HTERT RPE-1 (cell line): ENCODE results near the gene OBSCN.
"Not testable (repeated sequence)": the region's sequence is repeated elsewhere in the genome, so short reads cannot be mapped to it uniquely, and the experiment has no call there.

Experiments
- in situ Hi-C: fragments of 300-500 bp; cut with MboI; formaldehyde crosslinking; loops from 4 replicates; pipeline ENCODE4 v1.14.3; 2020; ENCODE audit warnings: low sequenced_read_pairs

Gene OBSCN

DNA sequence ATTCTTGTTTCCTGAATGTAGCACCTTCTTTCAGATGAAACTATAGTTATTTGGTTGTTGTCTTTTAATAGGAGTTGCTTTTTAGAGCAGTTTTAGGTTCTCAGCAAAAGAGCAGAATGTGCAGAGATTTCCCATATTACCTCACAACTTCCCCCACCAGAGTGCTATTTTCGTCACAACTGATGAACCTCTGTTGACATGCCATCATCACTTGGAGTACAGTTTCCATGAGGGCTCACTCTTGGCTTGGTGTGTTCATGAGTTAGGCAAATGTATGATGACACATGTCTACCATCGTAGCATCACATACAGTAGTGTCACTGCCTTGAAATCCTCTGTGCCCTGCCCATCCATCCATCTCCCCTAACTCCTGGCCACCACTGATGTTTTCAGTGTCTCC is 38.5 kb upstream of the OBSCN start:
- in situ Hi-C loops = no loop called here

DNA sequence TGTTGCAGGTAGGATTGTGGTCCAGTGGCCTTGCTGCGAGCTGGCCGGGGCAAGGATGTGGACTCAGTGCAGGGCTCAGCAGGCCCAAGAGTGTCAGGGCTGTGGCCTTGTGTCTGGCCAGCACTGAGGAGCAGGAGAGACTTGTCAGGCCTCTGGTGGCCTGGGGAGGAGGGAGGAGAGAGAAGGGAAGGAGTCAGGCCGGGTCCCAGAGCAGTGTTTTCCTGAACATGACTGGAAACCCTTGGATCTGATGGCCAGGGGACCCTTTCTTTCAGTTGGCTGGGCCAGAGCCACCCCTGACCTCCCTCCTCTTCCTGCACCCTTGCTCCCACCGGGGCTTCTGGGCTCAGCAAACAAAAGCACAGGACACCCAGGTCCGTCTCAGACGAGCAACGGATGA is 37.2 kb upstream of the OBSCN start:
- in situ Hi-C loops = no loop called here

- in situ Hi-C loops = no loop called here
Measured at GRCh38 chr1:228171221-228171891, 36.5 kb upstream of the OBSCN start.

GRCh38 chr1:228172591-228173527 is 35.0 kb upstream of the OBSCN start:
- in situ Hi-C loops = no loop called here

- in situ Hi-C loops = not testable (repeated sequence)
Measured at GRCh38 chr1:228173528-228174481, 34.0 kb upstream of the OBSCN start.

- in situ Hi-C loops = no loop called here
Measured at GRCh38 chr1:228174482-228175315, 33.1 kb upstream of the OBSCN start.

DNA sequence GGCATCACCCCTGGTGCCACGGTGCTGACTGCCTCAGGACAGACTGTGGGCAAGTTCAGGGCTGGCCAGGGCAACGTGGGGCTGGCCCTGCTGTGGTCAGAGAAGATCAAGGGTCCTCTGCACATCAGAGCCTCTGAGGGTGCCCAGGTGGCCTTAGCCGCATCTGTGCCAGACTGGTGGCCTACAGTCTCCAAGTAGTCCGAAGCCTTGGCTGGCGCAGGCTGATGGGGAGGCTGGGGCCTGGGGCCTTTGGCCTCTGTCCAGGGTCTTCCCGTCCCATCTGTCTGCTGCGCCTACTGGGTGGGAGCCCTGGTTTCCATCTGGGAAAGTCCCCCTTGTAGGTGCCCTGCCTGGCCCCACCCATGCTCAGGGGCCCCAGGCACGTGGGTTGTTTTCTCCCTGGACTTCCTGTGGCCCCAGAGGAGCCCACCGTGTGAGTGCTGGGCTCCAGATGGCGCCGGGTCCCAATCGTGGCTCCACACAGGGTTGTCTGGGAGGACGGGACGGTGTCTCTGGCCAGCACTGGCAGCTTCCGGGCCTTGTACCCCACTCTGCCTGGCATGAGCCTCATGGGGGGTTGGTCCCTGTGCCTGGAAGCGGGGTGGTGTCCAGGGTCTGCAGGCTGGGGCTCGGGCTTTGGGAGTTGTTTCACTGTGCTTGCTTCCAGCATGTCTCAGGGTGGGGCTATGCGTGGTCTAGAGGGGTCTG is 32.4 kb upstream of the OBSCN start:
- in situ Hi-C loops = no loop called here

- in situ Hi-C loops = no loop called here
Measured at GRCh38 chr1:228176024-228176395, 31.8 kb upstream of the OBSCN start.

DNA sequence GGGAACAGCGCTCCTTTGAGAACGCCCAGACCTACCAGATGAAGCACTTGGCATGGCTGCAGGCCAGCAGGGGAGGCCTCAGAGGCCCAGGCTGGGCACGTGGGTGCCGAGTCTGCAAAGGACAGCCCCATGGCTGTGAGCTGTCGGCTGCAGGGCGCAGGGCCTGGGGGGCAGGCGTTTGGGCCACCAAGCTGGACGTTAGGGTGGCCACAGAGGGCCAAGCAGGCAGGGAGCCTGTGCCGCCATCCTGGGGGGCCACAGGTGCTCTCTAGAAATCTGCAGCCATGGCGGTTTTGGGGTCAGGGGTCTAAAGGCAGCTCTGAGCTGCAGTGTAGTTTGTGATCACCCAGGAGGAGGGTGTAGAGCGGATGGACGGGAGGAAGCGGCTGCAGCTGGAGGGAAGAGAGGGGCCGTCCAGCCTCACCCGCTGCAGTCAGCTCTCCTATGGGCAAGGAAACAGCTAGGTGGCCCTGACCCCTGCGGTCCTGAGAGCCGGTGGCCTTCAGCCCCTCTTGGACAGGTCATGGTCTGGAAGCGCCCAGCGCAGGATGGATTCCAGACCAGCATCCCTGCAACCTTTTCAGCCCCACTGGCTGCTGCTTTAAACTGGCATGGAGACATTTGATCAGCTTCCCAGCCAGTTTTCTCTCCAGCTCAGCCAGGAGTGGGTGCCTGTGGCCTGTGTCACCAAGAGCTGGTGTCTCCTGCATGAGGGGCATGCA is 31.2 kb upstream of the OBSCN start:
- in situ Hi-C loops = no loop called here

GRCh38 chr1:228177183-228177475 is 30.7 kb upstream of the OBSCN start:
- in situ Hi-C loops = no loop called here

GRCh38 chr1:228177721-228178710 is 29.8 kb upstream of the OBSCN start:
- in situ Hi-C loops = no loop called here

- in situ Hi-C loops = no loop called here
Measured at GRCh38 chr1:228178737-228179684, 28.8 kb upstream of the OBSCN start.

DNA sequence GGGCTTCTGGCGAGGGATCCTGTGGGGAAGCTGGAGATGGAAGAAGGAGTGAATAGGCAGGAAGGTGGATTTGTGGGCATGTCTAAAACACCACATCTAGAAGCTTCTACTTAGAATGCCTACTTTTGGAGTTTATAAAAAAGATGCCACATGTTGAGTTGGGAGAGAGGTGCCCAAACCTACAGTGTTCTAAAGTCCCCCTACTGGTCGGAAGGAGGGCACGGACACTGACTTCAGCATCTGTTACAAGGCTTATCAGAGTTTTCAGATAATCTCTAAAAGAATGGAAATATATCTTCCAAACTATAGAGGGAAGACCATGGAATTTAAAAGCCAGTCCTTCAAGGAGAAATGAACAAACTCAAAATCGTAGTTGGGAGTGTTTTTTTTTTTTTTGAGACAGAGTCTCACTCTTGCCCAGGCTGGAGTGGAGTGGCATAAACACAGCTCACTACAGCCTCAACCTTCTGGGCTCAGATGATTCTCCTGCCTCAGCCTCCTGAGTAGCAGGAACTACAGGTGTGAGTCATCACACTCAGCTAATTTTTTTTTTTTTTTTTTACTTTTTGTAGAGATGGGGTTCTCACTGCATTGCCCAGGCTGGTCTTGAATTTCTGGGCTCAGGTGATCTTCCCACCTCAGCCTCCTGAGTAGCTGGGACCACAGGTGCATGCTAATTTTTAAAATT is 27.4 kb upstream of the OBSCN start:
- in situ Hi-C loops = no loop called here

DNA sequence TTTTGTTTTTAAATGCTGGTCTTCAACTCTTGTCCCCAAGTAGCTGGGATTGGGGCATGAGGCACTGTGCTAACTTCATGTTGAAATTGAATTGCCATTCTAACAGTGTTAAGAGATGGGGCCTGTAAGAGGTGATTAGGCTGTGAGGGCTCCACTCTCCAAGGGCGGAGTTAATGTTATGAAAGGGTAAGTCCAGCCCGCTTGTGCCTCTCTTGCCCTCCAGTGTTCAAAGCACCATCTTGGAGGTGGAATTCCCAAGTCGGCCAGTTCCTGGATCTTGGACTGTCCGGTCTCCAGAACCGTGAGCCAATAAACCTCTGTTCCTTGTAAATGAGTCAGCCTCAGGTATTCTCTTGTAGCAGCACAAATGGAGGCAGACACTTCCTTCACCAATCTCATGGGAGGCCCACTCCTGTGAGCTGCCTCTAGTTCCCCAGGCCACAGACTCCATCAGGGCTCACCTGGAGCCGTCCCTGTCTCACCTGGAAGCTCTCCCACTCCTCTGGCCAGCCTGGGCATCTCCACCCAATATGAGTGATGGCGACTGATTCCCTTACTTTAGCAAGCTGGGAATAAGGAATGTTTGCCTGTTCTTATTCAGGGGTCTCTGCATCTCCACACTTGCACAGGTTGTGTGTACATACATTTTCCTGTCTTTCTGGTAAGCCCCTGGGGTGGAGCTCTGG is 26.7 kb upstream of the OBSCN start:
- in situ Hi-C loops = no loop called here

DNA sequence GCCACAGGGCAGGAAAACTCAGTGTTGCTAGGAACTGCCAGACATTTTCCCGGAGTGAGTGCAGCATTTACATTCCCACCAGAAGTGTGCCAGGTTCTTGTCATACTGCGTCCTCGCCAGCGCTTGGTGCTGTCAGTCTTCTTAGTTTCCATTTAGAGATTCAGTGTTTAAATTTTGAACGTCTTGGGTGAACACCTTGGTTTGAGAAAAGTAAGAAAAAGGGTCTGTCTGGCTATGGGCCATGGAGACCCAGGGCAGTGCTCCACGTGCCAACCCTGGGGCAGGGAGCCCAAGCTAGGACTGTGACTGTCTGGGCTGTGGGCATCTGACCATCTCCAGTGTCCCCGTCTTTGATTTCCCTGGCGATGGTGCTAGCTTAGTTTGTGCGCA is 26.2 kb upstream of the OBSCN start:
- in situ Hi-C loops = no loop called here
